H1 (cell line): ENCODE results near the gene ERCC6. TPM values are rescaled to one million over a fixed set of nuclear protein-coding genes. Genes with fewer than 3 reads are reported as not detected.

Experiments
- CTCF ChIA-PET: fragments of 300-600 bp; sonication (Branson Sonifier 250); formaldehyde crosslinking; loops from one replicate; lab custom pipeline; 2021; ENCODE audit not compliant: partially characterized antibody; lab: Charles Lee
- POLR2A ChIA-PET: fragments of 300-600 bp; sonication (Branson Sonifier 250); formaldehyde crosslinking; loops from one replicate; lab custom pipeline; 2021; ENCODE audit warnings: inconsistent platforms; ENCODE audit not compliant: partially characterized antibody; lab: Charles Lee
- DNase-seq, 2 experiments: peaks; one replicate each; pipeline versions ENCODE4 v3.0.0 to v3.0.0-alpha.2; 2010 to 2022; ENCODE audit warnings: low spot score in 2 of 2, low read depth in 1 of 2, mixed read lengths in 1 of 2
- FAIRE-seq: peaks from 2 replicates; lab custom pipeline; 2011; peaks lifted over from hg19 to GRCh38; lab: Jason Lieb, UNC
- H2AFZ ChIP-seq: 2 replicates; pipeline ENCODE4 v1.8.1; 2012; ENCODE audit warnings: low read length, inconsistent platforms
- H2AK5ac ChIP-seq: 2 replicates; pipeline ENCODE4 v1.6.1; 2013; ENCODE audit warnings: low read depth, low read length
- H2BK120ac ChIP-seq: replicated peaks from 2 replicates; pipeline ENCODE3; 2013; ENCODE audit warnings: low read depth, low read length, inconsistent platforms
- H2BK12ac ChIP-seq: 2 replicates; pipeline ENCODE4 v1.6.1; 2013; ENCODE audit warnings: low read depth, low read length
- H2BK15ac ChIP-seq: 2 replicates; pipeline ENCODE4 v1.6.1; 2013; ENCODE audit warnings: low read length
- H2BK20ac ChIP-seq: 2 replicates; pipeline ENCODE4 v1.6.1; 2013; ENCODE audit warnings: low read length
- H2BK5ac ChIP-seq: 2 replicates; pipeline ENCODE4 v1.6.1; 2013; ENCODE audit warnings: low read depth, low read length
- H3K14ac ChIP-seq: 2 replicates; pipeline ENCODE4 v1.6.1; 2013; ENCODE audit warnings: inconsistent platforms; ENCODE audit not compliant: insufficient read length
- H3K18ac ChIP-seq: 2 replicates; pipeline ENCODE4 v1.6.1; 2013; ENCODE audit warnings: low read length; ENCODE audit errors: extremely low read depth
- H3K23ac ChIP-seq: 2 replicates; pipeline ENCODE4 v1.6.1; 2013; ENCODE audit warnings: inconsistent platforms; ENCODE audit not compliant: insufficient read length
- H3K23me2 ChIP-seq: 2 replicates; pipeline ENCODE4 v1.6.1; 2013; ENCODE audit warnings: low read depth, low read length
- H3K27ac ChIP-seq: 2 replicates; pipeline ENCODE4 v1.6.1; 2011; ENCODE audit warnings: low read depth, low read length, inconsistent platforms
- H3K27me3 ChIP-seq, 4 experiments: replicated peaks in 1 of 4; 1 replicate in 1 of 4; 2 replicates in 3 of 4; pipeline versions ENCODE4 v1.6.1 to v1.8.1; 2011 to 2013; ENCODE audit warnings: low read length in 3 of 4, mild to moderate bottlenecking in 3 of 4, inconsistent platforms in 2 of 4, mixed read lengths in 2 of 4, moderate library complexity in 1 of 4; ENCODE audit not compliant: control insufficient read depth in 3 of 4, insufficient read depth in 3 of 4; ENCODE audit errors: extremely low read depth in 1 of 4
- H3K36me3 ChIP-seq, 4 experiments: 2 replicates each; pipeline versions ENCODE4 v1.6.1 to v1.8.1; 2011 to 2013; ENCODE audit warnings: mild to moderate bottlenecking in 4 of 4, low read length in 3 of 4, moderate library complexity in 2 of 4, control low read depth in 1 of 4, inconsistent platforms in 1 of 4; ENCODE audit not compliant: insufficient read depth in 4 of 4, control insufficient read depth in 2 of 4
- H3K4ac ChIP-seq: replicated peaks from 2 replicates; pipeline ENCODE3; 2013; ENCODE audit warnings: low read length, low read depth, mixed read lengths, inconsistent platforms; ENCODE audit not compliant: insufficient read length
- H3K4me1 ChIP-seq, 4 experiments: replicated peaks in 1 of 4; 1 replicate in 1 of 4; 2 replicates in 3 of 4; pipeline versions ENCODE4 v1.6.1 to v1.8.1; 2011 to 2013; ENCODE audit warnings: low read length in 3 of 4, inconsistent platforms in 2 of 4, mixed read lengths in 1 of 4; ENCODE audit not compliant: insufficient read depth in 4 of 4, control insufficient read depth in 3 of 4
- H3K4me2 ChIP-seq, 2 experiments: 2 replicates each; pipeline versions ENCODE4 v1.6.1 to v1.8.1; 2011 to 2013; ENCODE audit warnings: low read depth in 2 of 2, low read length in 2 of 2, control low read depth in 1 of 2, inconsistent platforms in 1 of 2, mild to moderate bottlenecking in 1 of 2; ENCODE audit not compliant: insufficient read depth in 1 of 2
- H3K4me3 ChIP-seq, 4 experiments: fragments of 200-600, 300-600 bp in 1 of 4; sonication (generic), shearing (Covaris generic), sonication (Bioruptor Twin) in 1 of 4; 2 replicates each; pipeline versions ENCODE4 v1.5.1 to v1.8.1; 2011 to 2016; ENCODE audit warnings: low read length in 4 of 4, low read depth in 3 of 4, control low read depth in 2 of 4, inconsistent platforms in 2 of 4, mild to moderate bottlenecking in 2 of 4, mixed read lengths in 1 of 4, moderate library complexity in 1 of 4; ENCODE audit not compliant: insufficient read depth in 2 of 4; ENCODE audit errors: extremely low read depth in 1 of 4
- H3K56ac ChIP-seq: replicated peaks from 2 replicates; pipeline ENCODE3; 2013; ENCODE audit warnings: low read depth, mild to moderate bottlenecking, mixed read lengths, low read length, inconsistent platforms; ENCODE audit not compliant: insufficient read length
- H3K79me1 ChIP-seq: 2 replicates; pipeline ENCODE4 v1.6.1; 2013; ENCODE audit warnings: low read depth, low read length, control low read depth
- H3K79me2 ChIP-seq, 2 experiments: 2 replicates each; pipeline versions ENCODE4 v1.6.1 to v1.8.1; 2012 to 2013; ENCODE audit warnings: low read length in 2 of 2, mild to moderate bottlenecking in 2 of 2, inconsistent platforms in 1 of 2; ENCODE audit not compliant: insufficient read depth in 2 of 2, control insufficient read depth in 1 of 2
- H3K9ac ChIP-seq, 4 experiments: replicated peaks in 1 of 4; 1 replicate in 1 of 4; 2 replicates in 3 of 4; pipeline versions ENCODE4 v1.6.1 to v1.8.1; 2011 to 2013; ENCODE audit warnings: low read depth in 3 of 4, low read length in 3 of 4, control low read depth in 2 of 4, mild to moderate bottlenecking in 2 of 4, moderate library complexity in 2 of 4, inconsistent platforms in 1 of 4; ENCODE audit errors: extremely low read depth in 1 of 4
- H3K9me3 ChIP-seq, 2 experiments: 2 replicates each; pipeline versions ENCODE4 v1.6.1 to v1.8.1; 2012 to 2013; ENCODE audit warnings: mild to moderate bottlenecking in 2 of 2, moderate library complexity in 2 of 2, control low read depth in 1 of 2, inconsistent platforms in 1 of 2, low read depth in 1 of 2, low read length in 1 of 2, mixed read lengths in 1 of 2; ENCODE audit not compliant: insufficient read depth in 2 of 2
- H4K20me1 ChIP-seq, 2 experiments: replicated peaks in 1 of 2; 2 replicates each; pipeline versions ENCODE3 to v1.8.1; 2011 to 2013; ENCODE audit warnings: inconsistent platforms in 2 of 2, low read length in 2 of 2, mild to moderate bottlenecking in 1 of 2; ENCODE audit not compliant: insufficient read depth in 2 of 2, control insufficient read depth in 1 of 2
- H4K5ac ChIP-seq: 2 replicates; pipeline ENCODE4 v1.6.1; 2013; ENCODE audit warnings: low read length, low read depth, mixed read lengths, inconsistent platforms; ENCODE audit not compliant: insufficient read length
- H4K8ac ChIP-seq: 2 replicates; pipeline ENCODE4 v1.8.0; 2013; ENCODE audit warnings: mild to moderate bottlenecking, moderate library complexity, low read length, inconsistent platforms; ENCODE audit not compliant: insufficient read depth; ENCODE audit errors: extremely low read depth
- H4K91ac ChIP-seq: replicated peaks from 2 replicates; pipeline ENCODE3; 2013; ENCODE audit warnings: low read length, mixed read lengths, inconsistent platforms; ENCODE audit not compliant: insufficient read length
- GTF2F1 ChIP-seq: IDR thresholded peaks from 2 replicates; pipeline ENCODE4 v1.6.1; 2012; ENCODE audit warnings: low read depth, low read length, improper control_type of control experiment, borderline replicate concordance
- RAD21 ChIP-seq, 2 experiments: IDR thresholded peaks in 1 of 2; conservative IDR thresholded peaks in 1 of 2; 2 replicates each; pipeline ENCODE4 v1.6.1; 2011; ENCODE audit warnings: low read depth in 2 of 2, low read length in 2 of 2, improper control_type of control experiment in 1 of 2, inconsistent platforms in 1 of 2, mild to moderate bottlenecking in 1 of 2, moderate library complexity in 1 of 2
- SIN3A ChIP-seq, 2 experiments: IDR thresholded peaks in 1 of 2; conservative IDR thresholded peaks in 1 of 2; 2 replicates each; pipeline ENCODE4 v1.6.1; 2011 to 2012; ENCODE audit warnings: low read length in 2 of 2, improper control_type of control experiment in 1 of 2, low read depth in 1 of 2, mild to moderate bottlenecking in 1 of 2
- SIX5 ChIP-seq: IDR thresholded peaks from 2 replicates; pipeline ENCODE4 v1.6.1; 2011; ENCODE audit warnings: mild to moderate bottlenecking, low read depth, low read length
- TCF12 ChIP-seq: IDR thresholded peaks from 2 replicates; pipeline ENCODE4 v1.6.1; 2011; ENCODE audit warnings: low read depth, mild to moderate bottlenecking, low read length
- WGBS, 2 experiments: shearing (Covaris generic) in 1 of 2; methylation state at CpG; one replicate each; pipeline versions ENCODE4 v1.1.6 to v1.1.7; 2013 to 2015; ENCODE audit warnings: low lambda C conversion rate in 2 of 2, mixed read lengths in 2 of 2, inconsistent platforms in 1 of 2, low coverage in 1 of 2, missing lambda C conversion rate in 1 of 2; ENCODE audit not compliant: insufficient replicate concordance in 2 of 2, insufficient coverage in 1 of 2, insufficient read length in 1 of 2; ENCODE audit errors: extremely low coverage in 1 of 2, missing lambda C conversion rate in 1 of 2; 5-methylcytosine and 5-hydroxymethylcytosine counted together
- polyA plus RNA-seq, 7 experiments: library from polyadenylated mRNA; depleted of rRNA in 3 of 7; stranded (reverse) in 5 of 7; unstranded in 2 of 7; fragments of >200 nt in 5 of 7; fragments of 200-250 nt in 2 of 7; gene quantifications; 1 replicate in 5 of 7; 2 replicates in 1 of 7; 4 replicates in 1 of 7; pipeline versions ENCODE4 v1.2.1 to v1.2.3, GENCODE V29; 2011 to 2013; ENCODE audit warnings: missing spikeins in 2 of 7, mixed read lengths in 2 of 7
- total RNA-seq: library from RNA; stranded (reverse); fragmentation: NEBNext Ultra II Directional; extraction: Animal tissue kit (Norgen Biotek cat#: 25700); gene quantifications from 2 replicates; pipeline ENCODE4 v1.2.1, GENCODE V29; 2021

Gene ERCC6
- total and polyA plus RNA-seq, 2 of the 8 experiments (the other 6 are each of a cell fraction or from before 2014, with no cell fraction given): 4.1 to 11.9 TPM

- Histone ChIP-seq H4K20me1 (peaks cover 0 to 1% of the 10 kb centered on the region in 2 experiments), H2BK12ac (no peak overlapping the region), H3K79me2 (no peaks in the 10 kb centered on the region), H2BK5ac (no peak overlapping the region), H2BK20ac (no peak overlapping the region), H3K23ac (no peak overlapping the region), H3K27ac (no peak overlapping the region), H2AFZ (no peak overlapping the region), H2AK5ac (no peak overlapping the region), H3K9ac (no peak overlapping the region), H3K4ac (no peak overlapping the region), H3K36me3 (no peaks in the 10 kb centered on the region), H3K9me3 (no peaks in the 10 kb centered on the region), H3K18ac (no peak overlapping the region), H3K23me2 (no peaks in the 10 kb centered on the region), H3K4me2 (no peak overlapping the region), H3K14ac (no peak overlapping the region), H3K27me3 (no peaks in the 10 kb centered on the region), H3K79me1 (no peaks in the 10 kb centered on the region), H4K8ac (no peak overlapping the region), H4K91ac (no peak overlapping the region), H3K56ac (no peak overlapping the region), H3K4me1 (no peaks in the 10 kb centered on the region), H2BK120ac (no peak overlapping the region), H3K4me3 (no peak overlapping the region), H4K5ac (no peak overlapping the region), H2BK15ac (no peak overlapping the region)
- TF ChIP-seq SIN3A (conservative IDR thresholded peaks at IDR 0.05 in 1 of 2, IDR thresholded peaks at IDR 0.05 in 1 of 2; ENCODE audit: low read depth in 1 of 2, low read length in 2 of 2): no peak
- TF ChIP-seq RAD21 (IDR thresholded peaks at IDR 0.05 in 1 of 2, conservative IDR thresholded peaks at IDR 0.05 in 1 of 2; ENCODE audit: low read depth in 2 of 2, low read length in 2 of 2): no peak
- TF ChIP-seq GTF2F1: no peak
- TF ChIP-seq TCF12: no peak
- no peak for TF ChIP-seq SIX5
- CTCF ChIA-PET: interaction anchor here (5.1 to 12.5 kb wide), 3 partner anchors 13 to 100 kb away, joined by 38 to 261 read pairs (median 45); no protein-coding TSS in a partner anchor
- DNase-seq (no peak), FAIRE-seq (no peak)
- POLR2A ChIA-PET: no interaction called here
- 90% methylated on average over 4 of the region's 4 CpGs; no CpG with 5 or more reads in 1 of the 2 experiments for WGBS, 2 experiments
Measured at GRCh38 chr10:49508249-49508648, 30.7 kb downstream of the ERCC6 start.
